Kidney epithelial cell (primary cell): ENCODE measurements around the gene TFDP2. TPM values are rescaled to one million over a fixed set of nuclear protein-coding genes. Genes with fewer than 3 reads are reported as not detected.

Experiments used
- DNase-seq: peaks from one replicate; pipeline ENCODE4 v3.0.0-alpha.2; 2010; ENCODE audit warnings: low read depth
- H3K27me3 ChIP-seq: 2 replicates; pipeline ENCODE4 v1.6.0; 2011; ENCODE audit warnings: low read length; ENCODE audit not compliant: control insufficient read depth, insufficient read depth
- H3K36me3 ChIP-seq: 2 replicates; pipeline ENCODE4 v1.5.1; 2011; ENCODE audit warnings: low read length; ENCODE audit not compliant: control insufficient read depth, insufficient read depth
- H3K4me3 ChIP-seq: 2 replicates; pipeline ENCODE4 v1.5.1; 2011; ENCODE audit warnings: low read depth, mild to moderate bottlenecking, control low read depth, low read length
- total RNA-seq: library from RNA; depleted of rRNA; stranded (reverse); fragments of >200 nt; gene quantifications from 2 replicates; pipeline ENCODE4 v1.2.3, GENCODE V29; 2015
- TF ChIP-seq, protein P1 (sequence below): IDR thresholded peaks from 2 replicates; pipeline ENCODE4 v1.5.1; 2011; ENCODE audit warnings: mild to moderate bottlenecking, moderate library complexity, low read length, control low read depth, inconsistent platforms; ENCODE audit not compliant: insufficient read depth, poor library complexity, severe bottlenecking

Gene TFDP2
- total RNA-seq, 1 donor from 2014 or later: 48.0 TPM

DNA sequence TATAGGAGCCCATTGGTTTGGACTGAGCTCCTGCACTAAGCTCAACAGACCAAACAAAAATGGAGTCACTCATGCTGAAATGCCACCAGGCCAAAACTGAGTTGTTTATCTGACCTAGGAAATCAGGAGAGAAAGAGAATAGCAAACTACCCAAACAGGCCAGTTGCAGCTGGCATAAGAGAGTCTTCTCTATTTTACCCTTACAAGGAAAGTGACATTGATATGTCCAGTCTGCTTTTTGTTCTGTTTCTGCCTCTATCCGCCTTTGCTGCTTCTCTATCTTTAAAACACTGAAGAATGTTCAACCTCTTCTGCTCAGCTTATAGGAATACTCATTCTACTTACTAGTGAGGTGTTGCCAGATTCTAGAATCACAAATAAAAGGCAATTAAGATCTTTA is 177.8 kb downstream of the TFDP2 start:
- DNase-seq: no peak
- H3K27me3 ChIP-seq: no peaks in the 10 kb centered on the region
- no peak overlapping the region for H3K4me3 ChIP-seq
- no peaks in the 10 kb centered on the region for H3K36me3 ChIP-seq
- TF ChIP-seq, protein P1, sequence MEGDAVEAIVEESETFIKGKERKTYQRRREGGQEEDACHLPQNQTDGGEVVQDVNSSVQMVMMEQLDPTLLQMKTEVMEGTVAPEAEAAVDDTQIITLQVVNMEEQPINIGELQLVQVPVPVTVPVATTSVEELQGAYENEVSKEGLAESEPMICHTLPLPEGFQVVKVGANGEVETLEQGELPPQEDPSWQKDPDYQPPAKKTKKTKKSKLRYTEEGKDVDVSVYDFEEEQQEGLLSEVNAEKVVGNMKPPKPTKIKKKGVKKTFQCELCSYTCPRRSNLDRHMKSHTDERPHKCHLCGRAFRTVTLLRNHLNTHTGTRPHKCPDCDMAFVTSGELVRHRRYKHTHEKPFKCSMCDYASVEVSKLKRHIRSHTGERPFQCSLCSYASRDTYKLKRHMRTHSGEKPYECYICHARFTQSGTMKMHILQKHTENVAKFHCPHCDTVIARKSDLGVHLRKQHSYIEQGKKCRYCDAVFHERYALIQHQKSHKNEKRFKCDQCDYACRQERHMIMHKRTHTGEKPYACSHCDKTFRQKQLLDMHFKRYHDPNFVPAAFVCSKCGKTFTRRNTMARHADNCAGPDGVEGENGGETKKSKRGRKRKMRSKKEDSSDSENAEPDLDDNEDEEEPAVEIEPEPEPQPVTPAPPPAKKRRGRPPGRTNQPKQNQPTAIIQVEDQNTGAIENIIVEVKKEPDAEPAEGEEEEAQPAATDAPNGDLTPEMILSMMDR: no peak

DNA sequence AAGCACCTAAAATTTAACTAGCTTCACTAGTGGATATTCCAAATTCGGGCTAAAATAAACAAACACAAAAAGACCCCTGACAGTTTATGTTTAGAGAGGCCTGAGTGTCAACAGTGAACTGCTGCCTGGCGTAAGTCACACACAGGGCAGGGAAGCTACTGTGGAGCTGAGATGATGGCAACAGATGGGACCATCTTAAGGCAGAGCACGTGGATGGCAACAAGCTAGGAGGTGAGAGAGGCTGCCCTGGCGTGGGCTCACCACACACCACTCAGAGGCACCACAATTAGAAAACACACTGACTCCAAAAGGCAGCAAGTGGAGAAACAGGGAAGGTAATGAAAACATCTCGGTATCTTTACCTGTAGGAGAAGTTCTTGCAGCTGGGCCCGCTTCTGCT is 179.6 kb downstream of the TFDP2 start:
- Histone ChIP-seq H3K27me3 (no peaks in the 10 kb centered on the region), H3K36me3 (no peaks in the 10 kb centered on the region), H3K4me3 (no peak overlapping the region)
- TF ChIP-seq, protein P1: no peak
- DNase-seq: no peak

DNA sequence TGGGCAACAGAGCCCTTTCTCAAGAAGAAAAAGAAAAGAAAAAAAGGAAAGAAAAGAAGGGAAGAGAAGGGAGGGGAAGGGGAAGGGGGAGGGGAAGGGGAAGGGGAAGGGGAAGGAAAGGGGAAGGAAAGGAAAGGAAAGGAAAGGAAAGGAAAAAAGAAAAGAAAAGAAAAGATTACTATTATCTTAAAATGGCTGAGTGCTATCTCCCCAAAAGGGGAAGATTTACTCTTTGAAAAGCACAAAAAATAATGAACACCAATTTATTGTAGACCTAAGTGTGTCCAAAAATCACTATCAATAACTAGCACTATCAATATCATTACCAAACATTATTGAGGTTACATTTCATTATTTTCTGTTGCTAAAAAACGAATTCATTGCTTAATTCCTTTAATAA is 183.9 kb downstream of the TFDP2 start:
- H3K27me3 ChIP-seq: no peaks in the 10 kb centered on the region
- DNase-seq: no peak
- TF ChIP-seq, protein P1: no peak
- H3K4me3 ChIP-seq: no peak overlapping the region
- H3K36me3 ChIP-seq: peaks cover 5% of the 10 kb centered on the region

DNA sequence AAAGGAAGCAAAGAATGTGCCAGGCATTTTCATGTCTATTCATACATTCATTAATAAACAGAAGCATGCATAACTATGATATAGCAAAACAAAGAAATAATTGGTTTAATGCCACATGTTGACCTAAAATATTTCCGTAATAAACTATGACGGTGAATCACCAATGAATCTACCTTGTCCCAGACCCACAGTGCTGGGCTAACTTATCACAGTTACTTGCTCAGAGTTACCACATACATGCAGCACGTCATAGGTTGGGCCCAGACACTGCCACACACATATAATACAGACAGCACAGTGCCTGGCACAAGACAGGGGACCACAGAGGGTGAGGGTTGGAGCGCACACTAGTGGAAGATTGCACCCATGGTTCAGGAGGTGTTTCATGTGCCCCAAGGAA is 186.0 kb downstream of the TFDP2 start:
- Histone ChIP-seq H3K36me3 (peaks cover 5% of the 10 kb centered on the region), H3K27me3 (no peaks in the 10 kb centered on the region), H3K4me3 (no peak overlapping the region)
- no peak for DNase-seq
- TF ChIP-seq, protein P1: no peak

DNA sequence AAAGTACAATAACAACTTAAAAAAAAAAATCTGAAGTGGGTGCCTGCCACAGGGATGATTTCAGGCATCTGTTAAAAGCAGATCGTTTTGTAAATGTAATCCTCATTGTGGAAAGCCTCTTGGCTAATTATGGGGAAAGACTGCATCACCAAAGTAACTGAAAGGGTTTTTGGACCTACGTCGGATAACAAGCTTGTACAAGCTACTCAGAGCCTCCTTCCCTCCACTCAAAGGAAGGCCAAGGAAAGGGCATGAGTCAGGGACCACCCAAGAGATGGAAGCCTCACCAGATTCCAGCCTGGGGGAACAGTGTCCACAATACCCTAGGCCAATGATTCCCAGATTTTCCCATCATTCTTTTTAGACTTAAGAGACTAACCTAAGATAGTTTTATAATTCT is 188.6 kb downstream of the TFDP2 start:
- no peak for DNase-seq
- no peaks in the 10 kb centered on the region for H3K27me3 ChIP-seq
- TF ChIP-seq, protein P1: no peak
- H3K36me3 ChIP-seq: peaks cover 5% of the 10 kb centered on the region
- no peak overlapping the region for H3K4me3 ChIP-seq

DNA sequence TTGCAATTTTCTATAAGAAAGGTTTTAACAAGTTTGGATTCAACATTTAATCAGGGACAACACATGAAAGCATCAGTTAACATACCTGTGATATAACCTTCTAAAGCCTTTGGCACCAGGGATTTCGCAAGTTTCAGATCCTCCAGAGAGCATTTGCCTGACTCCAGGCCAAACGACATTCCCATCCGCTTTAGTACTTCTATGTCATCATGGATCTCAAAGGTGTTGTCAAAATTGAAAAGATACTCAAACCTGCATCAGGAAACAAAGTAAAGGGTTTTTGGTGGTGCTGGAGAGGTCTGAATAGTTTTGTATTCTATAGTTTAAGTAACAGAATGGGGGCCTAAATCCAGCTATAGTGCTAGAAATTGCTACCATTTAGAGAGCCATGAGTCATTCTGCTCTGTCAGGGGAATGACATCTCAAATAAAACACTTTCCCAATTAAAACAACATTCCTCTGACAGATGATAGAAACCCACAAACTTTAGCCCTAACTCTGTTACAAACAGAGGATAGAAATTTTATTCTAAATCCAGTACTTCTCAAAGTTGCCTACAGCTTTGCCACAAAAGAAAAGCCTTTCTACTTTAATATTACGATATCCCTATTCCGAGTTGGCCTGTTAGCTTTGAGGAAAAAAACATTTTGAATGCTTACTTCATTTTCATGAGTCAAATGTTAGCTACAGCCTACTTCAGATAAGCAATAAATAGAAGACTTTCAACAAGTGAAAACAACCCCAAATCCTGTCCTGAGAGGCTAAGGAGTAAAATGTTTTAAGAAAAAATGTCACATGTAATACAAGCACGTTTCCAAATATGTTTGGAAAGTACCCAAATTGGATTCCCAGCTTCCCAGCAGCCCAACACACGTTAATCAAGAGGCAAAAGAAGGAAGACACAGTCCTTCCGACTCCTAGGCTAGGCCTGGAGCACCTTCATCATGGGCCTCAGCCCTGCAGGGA is 189.5 kb downstream of the TFDP2 start:
- TF ChIP-seq, protein P1: no peak
- DNase-seq: no peak
- Histone ChIP-seq H3K27me3 (no peaks in the 10 kb centered on the region), H3K4me3 (no peak overlapping the region), H3K36me3 (peaks cover 5% of the 10 kb centered on the region)
